ENCODE results near the gene KCND3.
"Not testable (repeated sequence)": the region's sequence is repeated elsewhere in the genome, so short reads cannot be mapped to it uniquely, and the experiment has no call there.

KCND3 gene

DNA sequence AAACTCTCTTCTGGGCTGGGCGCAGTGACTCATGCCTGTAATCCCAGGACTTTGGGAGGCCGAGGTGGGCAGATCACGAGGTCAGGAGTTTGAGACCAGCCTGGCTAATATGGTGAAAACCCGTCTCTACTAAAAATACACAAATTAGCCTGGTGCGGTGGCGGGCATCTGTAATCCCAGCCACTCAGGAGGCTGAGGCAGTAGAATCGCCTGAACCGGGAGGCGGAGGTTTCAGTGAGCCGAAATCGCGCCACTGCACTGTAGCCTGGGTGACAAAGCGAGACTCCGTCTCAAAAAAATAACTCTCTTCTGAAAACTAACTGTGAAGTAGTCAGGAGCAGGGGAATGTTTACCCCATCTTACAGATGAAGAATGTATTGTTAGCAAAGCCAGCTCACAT is 247.2 kb downstream of the KCND3 start:
- not testable (repeated sequence) for H3K36me3 ChIP-seq (ENCODE audit: insufficient read depth, low read depth, low read length); H3K4me1 ChIP-seq (ENCODE audit: insufficient read depth, low read length); H3K9ac ChIP-seq (ENCODE audit: low read depth, low read length); H3K27ac ChIP-seq (ENCODE audit: low read length); H3K9me3 ChIP-seq (ENCODE audit: insufficient read depth, low read depth, low read length); H3K4me3 ChIP-seq (ENCODE audit: low read length)
- peaks cover 45% of the 10 kb centered on the region for H3K27me3 ChIP-seq (ENCODE audit: insufficient read depth, low read length)

DNA sequence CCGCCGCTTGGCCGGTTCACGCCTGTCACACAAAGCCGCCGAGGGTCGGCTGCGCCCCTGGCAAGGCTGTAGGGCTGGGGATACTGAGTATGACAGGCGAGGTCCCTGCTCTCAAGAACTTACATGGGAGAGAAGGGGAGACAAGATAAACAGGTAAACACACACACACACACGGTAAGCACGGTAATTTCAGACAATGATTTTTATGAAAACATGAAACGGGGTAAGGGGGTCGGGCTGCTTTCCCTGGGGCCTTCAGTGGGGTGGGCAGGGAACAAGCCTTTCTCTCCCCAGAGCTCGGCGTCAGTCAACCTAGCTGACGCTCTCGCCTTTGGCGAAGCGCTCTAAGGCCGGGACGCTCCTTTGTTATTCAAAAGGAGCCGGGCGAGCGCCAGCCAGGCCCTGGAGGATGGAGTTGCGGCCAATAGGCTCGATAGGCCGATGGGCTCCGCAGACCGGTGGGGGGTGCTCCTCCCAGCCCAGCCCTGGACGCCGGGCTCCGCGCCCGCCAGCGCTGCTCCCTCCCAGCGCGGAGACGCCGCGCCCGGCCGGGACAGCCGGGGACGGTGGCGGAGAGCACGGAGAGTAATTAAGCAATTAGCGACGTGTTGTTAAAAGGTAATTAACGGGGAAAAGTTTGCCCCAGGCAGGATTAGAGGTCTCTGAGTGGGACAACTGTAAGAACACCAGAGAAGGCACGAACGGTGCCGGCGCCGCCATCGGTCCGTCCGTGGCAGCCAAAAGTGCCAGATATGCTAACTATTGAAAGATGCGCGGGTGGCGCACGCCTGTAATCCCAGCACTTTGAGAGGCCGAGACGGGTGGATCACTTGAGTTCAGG is 249.3 kb downstream of the KCND3 start:
- Histone ChIP-seq H3K4me3 (ENCODE audit: low read length) (peak overlapping the region; percentile 84), H3K36me3 (ENCODE audit: insufficient read depth, low read depth, low read length) (no peaks in the 10 kb centered on the region), H3K9me3 (ENCODE audit: insufficient read depth, low read depth, low read length) (no peaks in the 10 kb centered on the region), H3K4me1 (ENCODE audit: insufficient read depth, low read length) (peaks cover 29% of the 10 kb centered on the region), H3K27me3 (ENCODE audit: insufficient read depth, low read length) (peaks cover 49% of the 10 kb centered on the region), H3K27ac (ENCODE audit: low read length) (no peak overlapping the region), H3K9ac (ENCODE audit: low read depth, low read length) (peak overlapping the region; percentile 65; the same call in 1 of the 2 replicates)

DNA sequence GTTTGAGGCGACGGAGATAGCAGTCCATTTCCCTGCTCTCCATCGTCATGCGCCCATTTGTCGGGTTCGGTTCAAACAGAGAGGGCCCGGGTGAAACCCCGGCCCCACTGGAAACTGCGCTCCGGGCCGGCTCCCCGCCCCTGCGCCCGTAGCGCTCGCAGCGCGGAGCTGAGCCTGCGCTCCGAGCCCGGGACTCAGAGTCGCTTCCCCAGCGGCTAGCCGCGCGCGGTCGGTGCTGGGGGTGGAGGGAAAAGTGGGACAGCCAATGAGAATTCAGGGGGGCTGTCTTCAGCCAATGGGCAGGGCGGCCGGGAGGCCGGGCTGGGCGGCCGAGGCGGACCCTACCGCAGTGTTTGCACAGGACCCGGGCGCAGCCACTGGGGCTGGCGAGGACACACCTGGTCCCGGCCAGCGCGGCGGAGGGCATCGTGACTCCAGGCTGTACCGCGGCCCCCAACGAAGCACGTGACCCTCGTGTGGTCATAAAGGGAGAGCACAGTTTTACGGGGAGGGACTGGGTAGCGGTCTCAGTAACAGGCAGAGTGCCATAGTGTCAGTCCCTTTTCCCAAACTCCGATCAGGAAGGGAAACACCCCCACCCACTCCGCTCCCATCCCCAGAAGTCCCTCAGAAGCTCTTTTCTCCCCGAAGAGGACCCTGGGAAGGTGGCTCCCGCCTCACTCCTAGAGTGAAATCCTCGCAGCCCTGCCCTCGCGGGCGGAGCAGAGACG is 250.1 kb downstream of the KCND3 start, which contains the start of gene INKA2:
TSS of gene INKA2 (minus strand) at position 202 of the 731 bp plus-strand sequence. CDS start at position 49, 153 bp downstream.
- Histone ChIP-seq H3K27ac (ENCODE audit: low read length) (no peak within 1 kb of the TSS), H3K36me3 (ENCODE audit: insufficient read depth, low read depth, low read length) (no peaks in the 10 kb centered on the region)

DNA sequence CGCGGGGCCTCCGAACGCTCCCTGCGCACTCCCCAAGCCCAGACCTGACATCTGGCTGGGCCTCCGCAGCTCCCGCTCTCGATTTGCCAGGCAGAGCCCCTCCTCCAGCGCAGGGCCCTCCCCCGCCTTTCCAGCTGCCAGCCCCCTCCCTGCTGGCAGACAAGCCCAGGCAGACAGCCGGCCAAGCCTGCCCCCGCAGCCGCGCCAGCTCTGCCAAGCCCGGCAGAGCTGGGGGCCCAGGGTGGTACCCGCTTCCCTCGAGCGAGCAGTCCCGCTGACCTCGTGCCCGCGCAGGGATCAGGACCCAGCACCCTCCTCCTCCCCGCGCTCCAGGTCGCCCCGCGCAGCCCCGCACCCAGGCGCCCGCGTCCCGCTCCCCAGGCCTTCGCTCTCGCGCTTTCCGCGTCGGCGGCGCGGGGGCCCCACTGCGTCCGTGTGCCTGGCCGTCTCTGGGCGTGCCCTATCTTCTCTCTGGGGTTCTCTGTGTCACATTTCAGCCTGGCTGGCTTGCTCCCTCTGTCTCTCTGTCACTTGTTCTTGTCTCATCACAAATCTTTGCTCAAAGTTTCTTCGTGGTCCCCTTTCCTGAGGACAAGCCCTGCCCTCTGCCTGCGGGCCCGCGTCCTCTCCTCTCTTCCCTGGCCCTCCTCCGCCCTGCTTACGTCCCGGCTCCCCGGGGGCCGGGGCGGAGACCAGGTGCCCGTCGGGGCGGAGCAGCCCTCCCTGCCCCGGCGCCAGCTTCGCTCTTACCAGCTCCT is 250.9 kb downstream of the KCND3 start:
- no peak overlapping the region for H3K27ac ChIP-seq (ENCODE audit: low read length)
- no peaks in the 10 kb centered on the region for H3K9me3 ChIP-seq (ENCODE audit: insufficient read depth, low read depth, low read length)
- no peaks in the 10 kb centered on the region for H3K36me3 ChIP-seq (ENCODE audit: insufficient read depth, low read depth, low read length)
- H3K27me3 ChIP-seq (ENCODE audit: insufficient read depth, low read length), result peaks cover 42% of the 10 kb centered on the region
- peak overlapping the region; percentile 84 for H3K4me3 ChIP-seq (ENCODE audit: low read length)
- H3K4me1 ChIP-seq (ENCODE audit: insufficient read depth, low read length), result peaks cover 30% of the 10 kb centered on the region
- H3K9ac ChIP-seq (ENCODE audit: low read depth, low read length), result peak overlapping the region; percentile 65; the same call in 1 of the 2 replicates

More for the DNA sequence above, 250.1 kb downstream of the KCND3 start, which contains the start of gene INKA2:
- Histone ChIP-seq H3K9ac (ENCODE audit: low read depth, low read length) (peak within 1 kb of the TSS; percentile 65; the same call in 1 of the 2 replicates), H3K4me1 (ENCODE audit: insufficient read depth, low read length) (peaks cover 30% of the 10 kb centered on the region), H3K4me3 (ENCODE audit: low read length) (peak within 1 kb of the TSS; percentile 84), H3K9me3 (ENCODE audit: insufficient read depth, low read depth, low read length) (no peaks in the 10 kb centered on the region), H3K27me3 (ENCODE audit: insufficient read depth, low read length) (peaks cover 49% of the 10 kb centered on the region)

DNA sequence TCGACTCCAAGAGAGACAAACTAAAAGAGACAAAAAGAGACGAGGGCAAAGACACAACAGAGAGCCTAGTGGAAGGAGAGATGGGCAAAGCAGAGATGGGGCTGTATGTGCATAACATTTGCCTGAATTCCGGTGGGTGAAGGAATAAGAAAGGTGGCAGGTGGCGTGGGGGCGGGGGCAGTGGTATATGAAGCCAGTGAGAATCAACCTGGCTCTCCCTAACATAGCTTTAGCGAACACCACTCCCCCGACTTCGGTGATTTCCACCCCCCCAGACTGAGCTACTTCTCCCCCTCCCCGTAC is 251.4 kb downstream of the KCND3 start:
- peaks cover 30% of the 10 kb centered on the region for H3K4me1 ChIP-seq (ENCODE audit: insufficient read depth, low read length)
- H3K9me3 ChIP-seq (ENCODE audit: insufficient read depth, low read depth, low read length), result no peaks in the 10 kb centered on the region
- no peaks in the 10 kb centered on the region for H3K36me3 ChIP-seq (ENCODE audit: insufficient read depth, low read depth, low read length)
- H3K9ac ChIP-seq (ENCODE audit: low read depth, low read length), result peak overlapping the region; percentile 65; the same call in 1 of the 2 replicates
- peaks cover 41% of the 10 kb centered on the region for H3K27me3 ChIP-seq (ENCODE audit: insufficient read depth, low read length)
- H3K4me3 ChIP-seq (ENCODE audit: low read length), result peak overlapping the region; percentile 84
- H3K27ac ChIP-seq (ENCODE audit: low read length), result no peak overlapping the region

DNA sequence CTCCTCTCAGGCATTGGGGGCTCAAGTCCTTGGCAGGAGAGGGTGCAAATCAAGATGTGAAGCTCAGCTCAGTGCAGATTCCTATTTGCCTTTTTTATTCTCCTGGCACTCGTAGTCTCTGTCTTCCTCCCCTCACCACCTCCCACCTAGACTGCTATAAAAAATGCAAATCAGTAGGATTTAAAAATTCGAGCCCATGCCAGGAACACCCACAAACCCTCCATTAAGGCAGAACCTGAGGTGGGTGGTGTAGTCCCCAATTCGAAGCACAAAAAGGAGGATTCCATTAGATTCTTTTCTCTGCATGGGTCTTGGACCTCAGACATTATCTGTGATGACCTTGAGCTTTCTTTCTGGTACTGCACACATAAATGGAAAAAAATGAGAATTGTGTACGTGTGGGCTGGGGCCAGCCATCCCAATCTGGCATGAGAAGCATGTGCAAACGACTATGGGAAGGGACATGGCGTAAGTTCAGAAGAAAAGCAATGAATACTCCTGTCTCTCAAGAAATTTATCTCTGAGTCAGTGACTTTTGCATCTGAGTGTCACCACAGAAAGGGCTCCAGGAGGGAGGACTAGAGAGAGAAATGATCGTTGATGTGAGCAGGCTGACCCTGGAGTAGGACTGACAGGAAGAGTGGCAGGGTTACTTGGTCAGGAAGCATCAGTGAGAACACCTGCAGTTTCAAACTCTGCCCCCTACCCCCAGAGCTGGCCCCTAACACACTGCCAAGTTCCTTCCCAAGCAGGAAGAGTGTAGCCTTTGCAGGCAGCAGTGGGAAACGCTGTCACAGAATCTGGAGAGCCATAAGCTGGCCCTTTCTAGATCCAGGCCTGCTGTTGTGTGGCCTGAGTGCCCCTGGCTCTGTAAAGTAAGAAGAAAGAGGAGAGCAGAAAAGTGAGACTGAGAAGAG is 252.0 kb downstream of the KCND3 start:
- Histone ChIP-seq H3K4me3 (ENCODE audit: low read length) (peak overlapping the region; percentile 84), H3K4me1 (ENCODE audit: insufficient read depth, low read length) (peaks cover 30% of the 10 kb centered on the region), H3K36me3 (ENCODE audit: insufficient read depth, low read depth, low read length) (no peaks in the 10 kb centered on the region), H3K9me3 (ENCODE audit: insufficient read depth, low read depth, low read length) (no peaks in the 10 kb centered on the region), H3K27me3 (ENCODE audit: insufficient read depth, low read length) (peaks cover 37% of the 10 kb centered on the region), H3K9ac (ENCODE audit: low read depth, low read length) (peak overlapping the region; percentile 65; the same call in 1 of the 2 replicates), H3K27ac (ENCODE audit: low read length) (no peak overlapping the region)

DNA sequence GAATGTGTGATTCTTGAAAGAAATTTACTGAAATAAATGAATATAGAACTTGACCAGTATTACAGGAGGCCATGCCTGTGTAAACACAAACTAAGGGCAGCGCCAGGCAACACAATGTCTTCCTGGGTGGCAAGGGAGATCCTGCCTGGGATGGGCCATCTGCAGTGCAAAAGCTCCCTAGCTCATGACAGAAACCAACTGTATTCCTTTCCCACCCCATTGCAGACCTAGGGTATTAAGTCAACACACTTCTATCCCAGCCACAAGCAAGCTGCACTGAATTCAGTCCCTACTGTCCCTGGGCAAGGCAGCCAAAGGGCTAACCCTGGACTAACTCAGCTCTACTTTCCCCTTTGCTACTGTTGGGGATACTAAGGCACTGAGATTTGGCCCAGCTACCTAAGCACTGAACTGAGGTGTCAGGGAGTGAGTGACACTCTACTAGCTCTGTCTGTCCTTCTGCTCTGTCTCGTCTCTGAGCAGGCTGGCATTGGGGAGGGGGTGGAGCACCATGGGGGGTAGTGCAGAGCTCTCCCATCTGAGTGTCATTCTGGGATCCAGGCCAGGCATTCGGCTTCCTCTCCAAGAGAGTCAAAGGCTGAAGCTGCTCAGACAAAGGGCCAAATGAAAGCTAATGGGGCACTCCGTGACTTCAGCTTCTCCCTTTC is 252.8 kb downstream of the KCND3 start:
- no peaks in the 10 kb centered on the region for H3K36me3 ChIP-seq (ENCODE audit: insufficient read depth, low read depth, low read length)
- H3K9ac ChIP-seq (ENCODE audit: low read depth, low read length), result peak overlapping the region; percentile 65; the same call in 1 of the 2 replicates
- H3K27ac ChIP-seq (ENCODE audit: low read length), result no peak overlapping the region
- peaks cover 30% of the 10 kb centered on the region for H3K4me1 ChIP-seq (ENCODE audit: insufficient read depth, low read length)
- H3K4me3 ChIP-seq (ENCODE audit: low read length), result peak overlapping the region; percentile 84
- no peaks in the 10 kb centered on the region for H3K9me3 ChIP-seq (ENCODE audit: insufficient read depth, low read depth, low read length)
- H3K27me3 ChIP-seq (ENCODE audit: insufficient read depth, low read length), result peaks cover 29% of the 10 kb centered on the region

DNA sequence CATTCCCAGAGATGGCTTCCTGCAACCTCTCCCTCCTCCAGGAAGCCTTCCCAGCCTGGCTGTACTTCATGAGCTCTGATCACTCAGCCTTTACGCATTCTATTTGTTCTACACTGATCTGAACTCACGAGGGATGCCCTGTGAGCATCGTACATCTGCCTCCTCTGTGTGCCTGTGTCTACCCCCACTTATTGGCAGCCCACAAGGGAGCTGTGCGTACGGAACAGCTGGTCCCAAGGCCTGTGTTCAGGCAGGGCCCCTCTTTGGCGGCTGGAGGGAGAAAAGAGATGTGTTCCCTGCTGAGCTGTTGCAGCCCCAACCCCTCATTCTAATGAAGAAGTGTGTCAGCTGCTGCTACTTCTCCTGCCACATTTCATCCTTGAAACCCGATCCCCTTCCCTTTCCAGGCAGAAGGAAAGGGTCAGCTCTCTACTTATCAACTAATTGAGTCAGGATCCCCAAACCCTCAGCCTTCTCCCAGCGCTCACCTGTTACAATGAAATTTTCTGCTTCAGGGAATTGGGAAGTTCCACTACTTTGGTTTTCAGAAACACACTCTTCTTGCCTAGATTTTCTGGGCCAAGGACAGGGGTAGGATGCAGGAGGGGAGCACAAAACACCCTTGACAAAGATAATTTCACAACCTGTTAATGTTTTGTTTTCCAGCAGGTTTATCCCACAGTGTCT is 253.5 kb downstream of the KCND3 start:
- H3K36me3 ChIP-seq (ENCODE audit: insufficient read depth, low read depth, low read length), result no peaks in the 10 kb centered on the region
- peak overlapping the region; percentile 49; the same call in 1 of the 2 replicates for H3K9ac ChIP-seq (ENCODE audit: low read depth, low read length)
- H3K4me1 ChIP-seq (ENCODE audit: insufficient read depth, low read length), result peaks cover 30% of the 10 kb centered on the region
- H3K9me3 ChIP-seq (ENCODE audit: insufficient read depth, low read depth, low read length), result no peaks in the 10 kb centered on the region
- peak overlapping the region; percentile 84 for H3K4me3 ChIP-seq (ENCODE audit: low read length)
- H3K27ac ChIP-seq (ENCODE audit: low read length), result peak overlapping the region; percentile 16
- H3K27me3 ChIP-seq (ENCODE audit: insufficient read depth, low read length), result peaks cover 22% of the 10 kb centered on the region

DNA sequence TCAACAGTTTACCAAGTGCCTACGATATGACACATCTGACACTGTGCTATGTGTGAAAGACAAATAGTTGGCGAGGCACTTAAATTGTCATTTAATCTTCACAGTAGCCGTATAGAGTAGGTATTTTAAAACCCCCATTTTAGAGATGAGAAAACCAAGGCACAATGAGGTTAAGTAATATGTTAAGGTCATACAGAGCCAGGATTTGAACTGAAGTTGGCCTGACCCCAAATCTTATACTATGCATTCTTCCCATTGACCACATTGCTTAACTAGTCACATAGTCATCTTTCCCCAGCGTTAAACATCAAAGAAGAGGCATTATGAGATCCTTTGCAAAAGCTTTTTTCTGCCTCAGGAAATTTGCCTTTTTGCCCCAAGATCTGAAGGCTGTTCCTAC is 254.1 kb downstream of the KCND3 start:
- Histone ChIP-seq H3K9ac (ENCODE audit: low read depth, low read length) (peak overlapping the region; percentile 49; the same call in 1 of the 2 replicates), H3K27me3 (ENCODE audit: insufficient read depth, low read length) (peaks cover 15% of the 10 kb centered on the region), H3K4me1 (ENCODE audit: insufficient read depth, low read length) (peaks cover 30% of the 10 kb centered on the region), H3K4me3 (ENCODE audit: low read length) (peak overlapping the region; percentile 84), H3K36me3 (ENCODE audit: insufficient read depth, low read depth, low read length) (no peaks in the 10 kb centered on the region), H3K9me3 (ENCODE audit: insufficient read depth, low read depth, low read length) (no peaks in the 10 kb centered on the region), H3K27ac (ENCODE audit: low read length) (peak overlapping the region; percentile 16)

DNA sequence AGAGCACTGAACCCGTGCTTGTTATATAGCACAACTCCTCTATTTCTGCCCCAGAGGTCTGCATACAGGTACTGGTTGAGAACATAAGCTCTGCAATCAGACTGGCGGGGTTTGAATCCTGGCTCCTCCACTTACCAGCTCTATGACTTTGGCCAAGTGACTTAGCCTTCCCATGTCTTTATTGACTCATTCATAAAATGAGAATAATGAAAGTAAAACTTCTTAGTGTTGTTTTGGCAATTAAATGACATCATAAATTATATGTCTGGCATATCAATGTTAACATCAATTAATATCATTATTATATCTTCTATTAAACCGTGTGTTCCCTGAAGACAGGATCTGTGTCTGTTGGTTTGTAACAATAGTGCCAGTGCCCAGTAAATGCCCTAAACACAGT is 254.6 kb downstream of the KCND3 start:
- H3K4me1 ChIP-seq (ENCODE audit: insufficient read depth, low read length), result peaks cover 31% of the 10 kb centered on the region
- peaks cover 14% of the 10 kb centered on the region for H3K27me3 ChIP-seq (ENCODE audit: insufficient read depth, low read length)
- H3K9ac ChIP-seq (ENCODE audit: low read depth, low read length), result no peak overlapping the region
- H3K4me3 ChIP-seq (ENCODE audit: low read length), result no peak overlapping the region
- H3K36me3 ChIP-seq (ENCODE audit: insufficient read depth, low read depth, low read length), result no peaks in the 10 kb centered on the region
- H3K9me3 ChIP-seq (ENCODE audit: insufficient read depth, low read depth, low read length), result no peaks in the 10 kb centered on the region
- no peak overlapping the region for H3K27ac ChIP-seq (ENCODE audit: low read length)

All from iPS-20b (cell line).